NAMALWA (cell line): ENCODE measurements around the gene FILIP1L.

Experiments used
- DNase-seq: peaks from one replicate; pipeline ENCODE4 v3.0.0-alpha.2; 2015; ENCODE audit warnings: low spot score

Gene FILIP1L

GRCh38 chr3:99951701-99952100 lies 162.6 kb downstream of the FILIP1L start:
- no peak for DNase-seq

DNA sequence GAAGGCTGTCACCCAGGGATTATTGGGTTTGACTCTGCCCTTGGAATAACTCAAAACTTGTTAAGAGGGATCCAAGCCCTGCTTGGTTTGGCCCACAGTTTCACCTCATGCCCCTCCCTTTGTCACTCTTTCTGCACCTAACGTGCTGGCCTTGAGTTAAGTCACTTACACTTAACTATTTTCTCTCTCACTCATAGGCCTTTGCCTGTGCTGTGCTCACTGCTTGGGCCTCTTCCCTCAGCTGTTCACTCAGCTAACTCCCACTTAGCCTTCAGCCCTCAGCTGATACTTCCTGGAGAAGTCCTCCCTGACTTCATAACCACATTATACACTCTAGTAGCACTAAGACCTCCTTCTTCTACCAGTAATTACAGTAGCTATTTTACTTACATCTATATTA lies 163.4 kb downstream of the FILIP1L start:
- DNase-seq, result no peak

DNA sequence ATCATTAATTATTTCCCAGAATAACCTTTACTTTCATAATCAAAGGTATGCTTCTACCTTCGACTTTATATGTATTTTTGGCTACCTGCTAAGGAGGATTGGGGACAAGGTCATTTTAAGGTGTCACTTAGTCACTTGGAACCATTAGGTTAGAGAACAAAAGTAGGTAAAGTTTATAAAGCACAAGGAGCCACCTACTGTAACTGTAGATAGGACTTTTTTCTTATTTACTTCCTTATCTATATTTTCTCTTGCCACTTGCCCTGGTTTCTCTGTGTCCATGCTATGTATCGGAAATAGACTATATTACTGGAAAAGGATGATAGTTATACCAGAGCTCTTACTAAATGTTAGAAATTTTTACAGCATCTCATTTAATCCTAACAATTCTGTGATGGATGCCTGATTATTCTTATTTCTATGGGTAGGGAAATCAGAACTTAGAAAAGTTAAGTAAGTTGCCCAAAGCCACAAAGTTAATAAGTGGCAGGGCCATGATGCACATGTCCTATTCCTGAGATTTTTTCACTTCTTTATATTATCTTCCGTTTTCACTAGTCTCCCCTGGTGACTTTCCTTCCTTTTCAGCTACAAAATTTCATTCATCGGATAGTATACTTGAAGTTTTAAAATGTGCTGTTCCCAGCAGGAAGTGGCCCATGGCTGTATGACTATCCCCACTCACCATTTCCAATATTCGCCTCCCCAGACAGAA lies 164.2 kb downstream of the FILIP1L start:
- DNase-seq, result no peak

DNA sequence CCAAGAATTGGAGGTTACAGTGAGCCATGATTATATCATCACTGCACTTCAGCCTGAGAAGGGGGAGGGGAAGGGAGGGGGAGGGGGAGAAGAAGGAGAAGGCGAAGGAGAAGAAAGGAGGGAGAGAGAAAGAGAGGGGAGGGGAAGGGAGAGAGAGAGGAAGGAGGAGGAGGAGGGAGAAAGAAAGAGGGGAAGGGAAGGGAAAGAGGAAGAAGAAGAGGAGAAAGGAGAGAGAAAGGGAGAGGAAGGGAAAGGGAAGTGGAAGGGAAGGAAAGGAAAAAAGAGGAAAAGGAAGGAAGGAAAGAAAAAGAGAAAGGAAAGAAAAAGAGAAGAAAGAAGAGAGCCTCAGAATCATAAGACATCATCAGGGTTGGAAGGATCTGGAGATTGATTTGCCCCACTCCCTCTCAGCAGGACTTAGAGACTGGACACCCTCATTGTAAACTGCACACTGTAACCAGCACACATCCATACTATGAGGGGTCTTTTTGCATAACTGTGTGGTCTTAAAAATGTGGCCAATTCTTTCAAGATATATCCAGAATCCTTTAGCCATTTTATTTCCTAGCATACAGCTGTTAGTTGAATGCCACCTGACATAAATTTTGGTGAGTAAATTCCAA lies 165.7 kb downstream of the FILIP1L start:
- no peak for DNase-seq

- DNase-seq, result no peak
Measured at GRCh38 chr3:99947356-99947755, 166.9 kb downstream of the FILIP1L start.

GRCh38 chr3:99945328-99945995 lies 168.8 kb downstream of the FILIP1L start:
- DNase-seq, result no peak

DNA sequence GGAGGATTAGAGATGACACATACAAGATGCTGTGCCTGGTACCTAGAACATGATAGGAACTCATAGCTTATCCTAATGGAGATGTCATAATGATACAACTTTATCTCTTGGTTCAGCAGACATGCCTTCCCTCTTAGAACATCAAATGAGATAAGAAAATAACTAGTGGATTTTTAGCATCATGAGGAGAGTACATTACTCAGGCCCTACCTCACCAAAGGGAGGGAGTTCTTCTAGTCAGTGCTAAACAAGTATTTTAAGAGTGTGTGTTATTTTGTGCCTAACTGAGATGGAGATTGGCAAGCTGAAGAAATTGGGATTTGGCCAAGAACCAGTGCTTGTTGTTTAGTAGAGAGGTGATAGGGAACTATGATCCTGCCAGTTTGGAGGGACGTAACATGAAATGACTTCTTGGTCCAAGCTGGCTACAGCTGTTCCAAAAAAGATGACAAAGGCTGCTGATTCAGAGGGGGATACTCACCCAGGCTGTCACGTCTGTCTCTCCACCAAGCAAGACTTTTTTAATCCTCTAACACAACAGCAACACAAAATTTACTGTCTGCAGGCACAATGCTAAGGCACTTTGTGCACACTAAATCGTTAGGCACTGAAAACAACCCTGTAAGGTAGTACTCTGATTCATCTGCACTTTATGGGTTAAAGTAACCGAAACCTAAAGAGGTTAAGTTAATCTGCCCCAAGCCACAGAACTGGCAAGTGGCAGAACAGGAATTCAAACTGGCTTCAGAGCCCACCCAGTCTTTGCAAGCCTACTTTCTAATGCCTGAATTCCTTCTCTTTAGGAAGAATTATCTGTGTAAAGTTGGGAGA lies 170.2 kb downstream of the FILIP1L start:
- DNase-seq, result no peak

DNA sequence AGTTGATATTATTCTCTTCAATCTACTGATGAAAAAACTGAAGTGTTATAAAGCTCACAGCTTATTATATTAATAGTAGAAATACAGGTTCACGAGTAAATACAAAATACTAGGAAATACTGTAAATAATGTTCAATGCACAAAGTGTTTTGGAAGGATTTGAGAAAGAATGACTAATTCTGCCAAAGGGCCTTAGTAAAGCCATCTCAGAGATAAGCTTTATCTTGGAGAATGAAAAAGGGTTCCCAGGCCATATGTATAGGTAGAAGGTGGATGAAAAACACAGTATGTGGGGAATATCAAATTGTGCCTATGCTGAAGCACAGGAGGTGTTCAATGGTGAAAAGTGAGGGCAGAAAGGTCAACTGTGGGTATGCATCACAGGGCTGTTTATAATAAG lies 173.1 kb downstream of the FILIP1L start:
- DNase-seq, result no peak

GRCh38 chr3:99940350-99940749 lies 174.0 kb downstream of the FILIP1L start:
- DNase-seq, result no peak

GRCh38 chr3:99939876-99940275 lies 174.4 kb downstream of the FILIP1L start:
- DNase-seq, result no peak

GRCh38 chr3:99938270-99938911 lies 175.9 kb downstream of the FILIP1L start:
- DNase-seq, result peak; percentile 27

DNA sequence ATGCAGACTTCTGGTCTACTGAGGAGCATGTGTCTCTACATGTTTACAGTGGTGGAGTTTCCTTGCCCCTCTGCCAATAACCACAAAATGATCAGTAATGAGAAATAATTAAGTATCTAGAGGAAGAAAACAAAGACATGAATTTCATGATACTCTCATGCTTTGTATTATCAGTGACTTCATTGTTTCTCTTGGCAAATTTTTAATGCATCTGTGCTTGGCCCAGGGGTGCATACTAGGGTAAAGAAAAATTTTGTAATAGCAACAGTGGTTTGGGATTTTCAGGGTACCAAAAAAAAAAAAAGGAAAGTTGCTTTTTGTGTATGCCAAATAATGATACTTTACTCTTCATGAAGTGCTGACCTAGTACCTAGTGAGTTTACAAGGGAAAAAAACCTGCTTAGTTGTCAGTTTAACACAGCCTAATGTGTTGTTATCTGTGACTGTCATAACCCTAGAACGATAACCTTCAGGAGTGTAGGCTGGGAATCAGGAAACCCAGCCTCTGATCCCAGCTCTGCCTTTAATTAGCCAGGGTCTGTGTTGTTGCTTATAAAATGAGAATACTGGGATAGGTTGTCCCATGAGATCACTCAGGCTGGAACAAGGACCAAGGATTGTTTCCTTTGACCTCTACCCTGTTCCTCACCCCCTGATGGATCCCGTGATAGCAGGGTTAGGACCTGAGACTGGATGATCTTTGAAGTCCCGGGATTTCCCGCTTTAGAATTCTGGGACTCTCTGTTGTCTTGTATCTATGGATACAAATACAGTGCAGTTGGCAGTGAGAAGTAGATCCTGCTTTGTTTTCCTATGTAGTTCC lies 179.1 kb downstream of the FILIP1L start:
- DNase-seq, result no peak

GRCh38 chr3:99933971-99934750 lies 180.1 kb downstream of the FILIP1L start:
- no peak for DNase-seq

DNA sequence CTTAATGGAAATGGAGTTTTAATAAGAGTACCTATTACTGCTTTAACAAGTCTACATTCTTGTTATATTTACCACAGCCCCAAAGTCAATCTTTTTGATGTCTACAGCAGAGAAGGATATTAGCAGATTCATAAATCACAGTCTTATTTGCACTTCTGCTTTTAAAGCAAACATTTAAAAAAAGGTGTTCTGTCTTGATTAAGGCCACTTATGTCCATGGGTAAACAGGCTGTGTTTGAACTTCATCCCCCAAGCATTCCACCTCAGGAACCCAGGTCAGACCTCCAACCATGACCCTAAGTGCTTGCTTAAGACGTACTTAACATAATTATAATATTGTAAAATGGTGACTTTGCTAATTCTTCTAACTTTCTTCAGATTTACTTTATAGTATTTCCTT lies 183.2 kb downstream of the FILIP1L start:
- DNase-seq, result no peak

- no peak for DNase-seq
Measured at GRCh38 chr3:99929745-99930139, 184.6 kb downstream of the FILIP1L start.

DNA sequence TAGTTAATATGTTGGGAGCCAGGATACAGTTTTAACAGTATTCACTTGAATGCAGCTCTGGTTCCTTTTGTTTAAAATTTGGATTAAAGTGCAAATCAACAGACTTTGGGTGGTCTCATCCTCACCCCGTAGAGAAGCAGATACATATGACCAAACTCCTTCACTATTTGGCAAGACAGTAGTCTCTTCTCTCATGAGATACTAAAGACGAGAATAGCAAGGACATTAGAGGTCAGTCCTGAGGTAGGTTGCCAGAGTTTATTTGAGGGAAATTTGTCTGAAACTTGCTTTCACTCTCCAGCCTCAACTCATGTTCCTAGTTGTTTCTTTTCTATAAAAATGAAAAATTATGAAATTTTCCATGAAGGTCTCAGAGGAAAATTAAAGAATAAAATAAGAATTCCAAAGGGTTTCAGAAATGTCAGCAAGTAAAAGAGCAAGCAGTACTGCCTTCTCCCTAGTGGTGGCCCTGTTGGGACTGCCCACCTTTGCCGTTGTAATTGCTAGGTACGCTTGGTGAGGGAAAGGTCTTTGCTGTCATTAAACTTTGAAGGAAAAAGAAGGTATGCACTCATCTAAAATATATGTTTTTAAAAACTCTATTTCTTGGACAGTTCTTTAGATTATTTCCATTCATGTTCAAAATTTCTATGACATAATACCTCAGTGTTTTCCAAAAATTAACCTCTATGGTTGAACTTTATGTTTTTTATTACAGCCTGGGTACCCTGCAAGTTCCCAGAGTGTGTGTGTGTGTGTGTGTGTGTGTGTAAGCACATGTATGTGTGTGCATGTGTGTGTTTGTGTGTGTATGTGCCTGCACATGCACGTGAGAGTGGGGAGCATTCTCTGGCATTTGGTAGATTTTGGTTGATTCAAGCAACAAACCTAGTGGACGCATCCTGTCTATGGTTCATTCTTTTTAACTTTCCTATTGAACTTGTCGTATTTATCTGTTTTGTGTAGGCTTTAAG lies 185.2 kb downstream of the FILIP1L start:
- DNase-seq, result no peak

GRCh38 chr3:99927671-99928457 lies 186.4 kb downstream of the FILIP1L start:
- no peak for DNase-seq

DNA sequence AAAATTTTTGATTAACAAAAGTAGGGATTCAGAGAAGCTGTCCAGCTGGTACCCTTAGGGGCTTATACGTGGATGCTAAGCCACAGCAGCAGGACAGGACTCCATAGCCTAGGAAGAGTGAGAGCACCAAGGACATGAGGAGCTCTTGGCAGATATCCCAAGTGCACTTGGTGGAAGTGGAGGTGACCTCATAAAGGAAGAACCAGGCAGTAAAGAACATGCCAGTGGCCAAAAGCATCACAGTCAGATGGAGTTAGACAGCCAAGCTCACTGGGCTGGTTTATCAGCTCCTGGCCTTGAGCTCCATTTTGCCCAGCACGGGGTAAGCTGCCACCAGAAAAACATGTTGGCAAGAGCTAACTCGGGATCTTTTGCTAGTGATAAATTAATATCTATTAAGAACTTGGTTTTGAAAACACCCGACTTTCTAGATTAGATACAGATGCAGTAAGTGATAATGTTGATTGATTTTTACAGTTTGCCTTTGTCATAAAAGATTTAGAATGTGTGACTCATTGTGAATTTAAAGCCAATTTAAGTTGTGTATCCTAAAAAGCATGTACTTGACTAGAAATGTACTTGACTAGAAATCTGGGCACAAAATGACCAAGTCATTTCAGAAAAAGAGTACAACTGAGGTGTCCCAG lies 188.6 kb downstream of the FILIP1L start:
- DNase-seq, result no peak
